PC-9 (cell line): Measurements from ENCODE around the gene NAGA. TPM values are rescaled to one million over a fixed set of nuclear protein-coding genes. Genes with fewer than 3 reads are reported as not detected.
A peak's percentile ranks its signal among the peaks of the same experiment; 100 is the strongest.
"Not testable (repeated sequence)": the region's sequence is repeated elsewhere in the genome, so short reads cannot be mapped to it uniquely, and the experiment has no call there.

Experiments
- Bru-seq: library from RNA; stranded (reverse); fragments of 400-500 nt; gene quantifications from one replicate; lab custom pipeline; 2021; lab: Mats Ljungman, UMichigan
- BruChase-seq, 2 experiments: library from RNA; stranded (reverse); fragments of 400-500 nt; gene quantifications; one replicate each; lab custom pipeline; 2021; lab: Mats Ljungman, UMichigan
- BruUV-seq: library from RNA; stranded (reverse); fragments of 400-500 nt; replicated peaks from 2 replicates; lab custom pipeline; 2021; lab: Mats Ljungman, UMichigan
- CTCF ChIA-PET: fragments of 300-600 bp; sonication (Branson Sonifier 250); formaldehyde crosslinking; loops from one replicate; lab custom pipeline; 2022; ENCODE audit warnings: antibody characterized with exemption; lab: Charles Lee
- POLR2A ChIA-PET: fragments of 300-600 bp; sonication (Branson Sonifier 250); formaldehyde crosslinking; loops from one replicate; lab custom pipeline; 2022; ENCODE audit warnings: antibody characterized with exemption; ENCODE audit not compliant: unreplicated experiment; lab: Charles Lee
- DNase-seq, 2 experiments: peaks; one replicate each; pipeline versions ENCODE4 v3.0.0 to v3.0.0-alpha.2; 2015 to 2022; ENCODE audit warnings: mixed read lengths in 1 of 2
- H2AFZ ChIP-seq: fragments of 200-600 bp; sonication (generic); 2 replicates; pipeline ENCODE4 v1.8.1; 2017; ENCODE audit warnings: antibody characterized with exemption
- H3F3A ChIP-seq: fragments of 200-600 bp; sonication (generic); 2 replicates; pipeline ENCODE4 v1.8.1; 2017; ENCODE audit warnings: antibody characterized with exemption, mild to moderate bottlenecking, low read depth; ENCODE audit not compliant: insufficient read depth
- H3K27ac ChIP-seq: fragments of 200-600 bp; sonication (generic); 2 replicates; pipeline ENCODE4 v1.6.1; 2016; ENCODE audit warnings: mixed run types
- H3K27me3 ChIP-seq: fragments of 200-600 bp; sonication (generic); 2 replicates; pipeline ENCODE4 v1.6.1; 2016; ENCODE audit warnings: low read depth, mixed run types; ENCODE audit not compliant: insufficient read depth
- H3K36me3 ChIP-seq: fragments of 200-600 bp; sonication (generic); 2 replicates; pipeline ENCODE4 v1.6.1; 2016; ENCODE audit warnings: low read depth, mixed run types
- H3K4me1 ChIP-seq: fragments of 200-600 bp; sonication (generic); replicated peaks from 2 replicates; pipeline ENCODE4 v1.6.1; 2016; ENCODE audit warnings: mixed run types; ENCODE audit not compliant: insufficient read depth
- H3K4me2 ChIP-seq: fragments of 200-600 bp; sonication (generic); 2 replicates; pipeline ENCODE4 v1.6.1; 2017; ENCODE audit warnings: mixed run types
- H3K4me3 ChIP-seq: fragments of 200-600 bp; sonication (generic); 2 replicates; pipeline ENCODE4 v1.6.1; 2016; ENCODE audit warnings: mixed run types
- H3K79me2 ChIP-seq: fragments of 200-600 bp; sonication (generic); 2 replicates; pipeline ENCODE4 v1.6.1; 2017; ENCODE audit warnings: low read depth, mixed run types
- H3K9me2 ChIP-seq: fragments of 200-600 bp; sonication (generic); 2 replicates; pipeline ENCODE4 v1.8.1; 2017; ENCODE audit warnings: mild to moderate bottlenecking; ENCODE audit not compliant: insufficient read depth
- H3K9me3 ChIP-seq: fragments of 200-600 bp; sonication (generic); 2 replicates; pipeline ENCODE4 v1.8.1; 2016; ENCODE audit warnings: low read depth; ENCODE audit not compliant: insufficient read depth
- H4K20me1 ChIP-seq: fragments of 200-600 bp; sonication (generic); 2 replicates; pipeline ENCODE4 v1.8.1; 2017; ENCODE audit not compliant: insufficient read depth
- EZH2 ChIP-seq: fragments of 200-600 bp; sonication (generic); IDR thresholded peaks from 2 replicates; pipeline ENCODE4 v1.8.0; 2017; ENCODE audit warnings: antibody characterized with exemption, low read depth
- intact Hi-C: fragments of 100-400 bp; cut with micrococcal nuclease; formaldehyde crosslinking; loops from one replicate; pipeline ENCODE4 v1.10.0; 2022; ENCODE audit not compliant: unreplicated experiment
- long read RNA-seq: library from polyadenylated mRNA; stranded (forward); transcript quantifications from one replicate; pipeline ENCODE4 v2.0.0, GENCODE V29; 2022
- total RNA-seq: library from RNA; stranded (reverse); gene quantifications from 2 replicates; pipeline ENCODE4 v1.2.3, GENCODE V29; 2021
- TF ChIP-seq, protein P1 (sequence below): fragments of 200-600 bp; sonication (generic); conservative IDR thresholded peaks from 2 replicates; pipeline ENCODE4 v1.6.1; 2017; ENCODE audit warnings: mixed run types, antibody characterized with exemption, mild to moderate bottlenecking, moderate library complexity

The NAGA gene
- total RNA-seq (13.8 and 15.9 TPM in 2 replicates), Bru-seq, nascent RNA (percentile 45 among the genes with signal in this experiment), BruChase-seq, experiment 1, labeled RNA remaining after a 2-hour chase (percentile 38 among the genes with signal in this experiment), BruChase-seq, experiment 2, labeled RNA remaining after a 6-hour chase (percentile 60 among the genes with signal in this experiment)
- long read RNA-seq, transcript NAGA-203 (10 exons, 1,856 nt): minor isoform, 8 of 37 reads
- long read RNA-seq, transcript NAGA-202 (10 exons, 1,869 nt): minor isoform, 6 of 37 reads
- long read RNA-seq, transcript NAGA-201 (9 exons, 3,694 nt): major isoform, 13 of 37 reads
- long read RNA-seq, partial matches to known transcripts: 7 of 37 reads
- long read RNA-seq, other reads (novel, unspliced or antisense): 3 of 37 reads

- BruUV-seq: TSS peak; percentile 45
- no peaks in the 10 kb centered on the region for H3K36me3 ChIP-seq
- H4K20me1 ChIP-seq: no peaks in the 10 kb centered on the region
- H3K27ac ChIP-seq: peak within 1 kb of the TSS; percentile 42
- H3F3A ChIP-seq: peaks cover 10% of the 10 kb centered on the region; the same call in 1 of the 2 replicates
- peak; percentile 94 to 96 for DNase-seq
- TF ChIP-seq, protein P1, sequence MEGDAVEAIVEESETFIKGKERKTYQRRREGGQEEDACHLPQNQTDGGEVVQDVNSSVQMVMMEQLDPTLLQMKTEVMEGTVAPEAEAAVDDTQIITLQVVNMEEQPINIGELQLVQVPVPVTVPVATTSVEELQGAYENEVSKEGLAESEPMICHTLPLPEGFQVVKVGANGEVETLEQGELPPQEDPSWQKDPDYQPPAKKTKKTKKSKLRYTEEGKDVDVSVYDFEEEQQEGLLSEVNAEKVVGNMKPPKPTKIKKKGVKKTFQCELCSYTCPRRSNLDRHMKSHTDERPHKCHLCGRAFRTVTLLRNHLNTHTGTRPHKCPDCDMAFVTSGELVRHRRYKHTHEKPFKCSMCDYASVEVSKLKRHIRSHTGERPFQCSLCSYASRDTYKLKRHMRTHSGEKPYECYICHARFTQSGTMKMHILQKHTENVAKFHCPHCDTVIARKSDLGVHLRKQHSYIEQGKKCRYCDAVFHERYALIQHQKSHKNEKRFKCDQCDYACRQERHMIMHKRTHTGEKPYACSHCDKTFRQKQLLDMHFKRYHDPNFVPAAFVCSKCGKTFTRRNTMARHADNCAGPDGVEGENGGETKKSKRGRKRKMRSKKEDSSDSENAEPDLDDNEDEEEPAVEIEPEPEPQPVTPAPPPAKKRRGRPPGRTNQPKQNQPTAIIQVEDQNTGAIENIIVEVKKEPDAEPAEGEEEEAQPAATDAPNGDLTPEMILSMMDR: no peak
- no peak for TF ChIP-seq EZH2
- ChIA-PET POLR2A (no interaction called here), CTCF (no interaction called here)
- H3K79me2 ChIP-seq: no peaks in the 10 kb centered on the region
- H2AFZ ChIP-seq: peak within 1 kb of the TSS; percentile 86
- intact Hi-C loops: loop anchor here (1.0 to 10.0 kb wide), 3 partner anchors 9 to 126 kb away; partner anchors contain the start of genes CENPM, SMDT1 and WBP2NL
- peak within 1 kb of the TSS; percentile 59 for H3K4me3 ChIP-seq
- H3K4me1 ChIP-seq: peaks cover 16% of the 10 kb centered on the region
- no peaks in the 10 kb centered on the region for H3K9me2 ChIP-seq
- no peaks in the 10 kb centered on the region; the same call in 1 of the 2 replicates for H3K9me3 ChIP-seq
- H3K27me3 ChIP-seq: no peaks in the 10 kb centered on the region
- H3K4me2 ChIP-seq: peak within 1 kb of the TSS; percentile 83
These were observed at the start of gene NAGA for GRCh38 chr22:42070517-42071422. TSS of gene NAGA (minus strand) at chr22:42070812. CDS start at chr22:42070297, 515 bp downstream.

DNA sequence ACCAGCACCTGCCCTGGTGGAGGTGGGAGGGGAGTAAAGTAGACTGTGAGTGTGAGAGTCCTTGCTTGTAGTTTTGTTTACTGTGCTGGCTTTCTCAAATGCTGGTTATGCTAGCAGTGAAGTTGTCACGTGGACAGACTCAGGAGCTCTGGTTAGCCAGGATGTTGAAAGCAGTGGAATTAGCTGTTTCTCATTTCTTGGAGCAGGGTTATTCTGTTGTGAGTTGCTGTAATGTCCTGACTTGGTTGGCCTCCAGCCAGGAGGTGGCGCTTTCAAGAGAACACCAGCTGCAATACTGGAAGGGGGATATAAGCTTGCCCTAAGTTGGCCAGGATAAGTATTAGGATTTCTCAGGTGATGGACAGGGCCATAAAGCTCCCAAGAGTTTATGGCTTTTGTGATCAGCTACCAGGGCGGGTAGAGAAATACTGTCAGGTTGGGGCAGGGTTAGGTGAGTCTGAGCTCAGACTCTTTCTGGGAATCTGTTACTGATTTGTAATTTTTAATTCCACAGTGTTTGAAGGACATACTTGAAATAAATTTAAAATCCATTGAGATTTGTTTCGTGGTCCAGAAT lies 46.3 kb upstream of the NAGA start:
- Histone ChIP-seq H3K9me2 (no peaks in the 10 kb centered on the region), H4K20me1 (no peaks in the 10 kb centered on the region), H3F3A (no peaks in the 10 kb centered on the region), H3K27ac (no peak overlapping the region), H3K79me2 (no peaks in the 10 kb centered on the region), H3K36me3 (no peaks in the 10 kb centered on the region), H3K9me3 (peaks cover 19% of the 10 kb centered on the region), H3K27me3 (no peaks in the 10 kb centered on the region), H3K4me3 (no peak overlapping the region), H3K4me2 (no peak overlapping the region), H3K4me1 (no peaks in the 10 kb centered on the region), H2AFZ (no peak overlapping the region)
- BruUV-seq: no TSS peak
- intact Hi-C loops: no loop called here
- DNase-seq: no peak
- POLR2A ChIA-PET: interaction anchor here (0.6 kb wide), 2 partner anchors 330 to 571 kb away, joined by 4 to 6 read pairs; no protein-coding TSS in a partner anchor
- TF ChIP-seq, protein P1: no peak; the same call in 1 of the 2 replicates
- no peak for TF ChIP-seq EZH2
- CTCF ChIA-PET: no interaction called here

- H3K9me2 ChIP-seq, BruUV-seq, H4K20me1 ChIP-seq, POLR2A ChIA-PET, DNase-seq, CTCF ChIA-PET, intact Hi-C loops, H3K36me3 ChIP-seq, H3K27ac ChIP-seq, H3K79me2 ChIP-seq, H3K27me3 ChIP-seq, H2AFZ ChIP-seq, H3K4me3 ChIP-seq, H3K4me2 ChIP-seq, H3K4me1 ChIP-seq, H3F3A ChIP-seq: not testable (repeated sequence)
- H3K9me3 ChIP-seq: peaks cover 19% of the 10 kb centered on the region
These were observed 44.8 kb upstream of the NAGA start for GRCh38 chr22:42115420-42115830.
